Measurements from ENCODE around the gene MADD.

DNA sequence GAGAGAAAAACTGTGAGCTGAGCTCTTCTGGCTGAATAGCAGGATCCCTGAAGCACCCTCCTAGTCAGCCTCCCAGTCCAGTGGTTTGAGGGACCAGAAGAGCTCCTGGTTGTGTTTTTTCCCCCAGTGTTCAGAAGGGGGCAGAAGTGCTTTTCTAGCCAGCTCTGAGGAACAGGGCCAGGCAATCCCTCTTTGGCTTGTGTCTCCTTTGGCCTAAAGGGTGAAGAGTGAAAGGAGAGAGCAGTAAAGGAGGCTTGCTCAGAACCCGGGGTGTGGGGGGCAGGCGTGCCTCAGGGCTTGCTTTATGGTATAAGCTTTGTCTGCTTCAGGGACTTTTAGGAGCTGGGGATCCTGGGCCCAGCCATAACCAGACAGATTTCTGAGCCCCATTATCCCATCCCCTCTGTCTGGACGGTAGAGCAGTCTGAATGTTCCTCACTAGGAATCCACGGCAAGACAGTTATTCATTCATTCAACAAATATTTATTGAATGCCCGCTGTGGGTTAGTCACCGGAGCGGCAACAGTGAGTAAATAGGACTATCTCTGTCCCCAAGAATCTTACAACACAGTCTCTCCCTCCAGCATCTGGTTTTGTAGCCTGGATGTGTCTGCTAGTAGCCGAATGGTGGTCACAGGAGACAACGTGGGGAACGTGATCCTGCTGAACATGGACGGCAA is 35.8 kb upstream of the MADD start:
- TF ChIP-seq, protein P1, sequence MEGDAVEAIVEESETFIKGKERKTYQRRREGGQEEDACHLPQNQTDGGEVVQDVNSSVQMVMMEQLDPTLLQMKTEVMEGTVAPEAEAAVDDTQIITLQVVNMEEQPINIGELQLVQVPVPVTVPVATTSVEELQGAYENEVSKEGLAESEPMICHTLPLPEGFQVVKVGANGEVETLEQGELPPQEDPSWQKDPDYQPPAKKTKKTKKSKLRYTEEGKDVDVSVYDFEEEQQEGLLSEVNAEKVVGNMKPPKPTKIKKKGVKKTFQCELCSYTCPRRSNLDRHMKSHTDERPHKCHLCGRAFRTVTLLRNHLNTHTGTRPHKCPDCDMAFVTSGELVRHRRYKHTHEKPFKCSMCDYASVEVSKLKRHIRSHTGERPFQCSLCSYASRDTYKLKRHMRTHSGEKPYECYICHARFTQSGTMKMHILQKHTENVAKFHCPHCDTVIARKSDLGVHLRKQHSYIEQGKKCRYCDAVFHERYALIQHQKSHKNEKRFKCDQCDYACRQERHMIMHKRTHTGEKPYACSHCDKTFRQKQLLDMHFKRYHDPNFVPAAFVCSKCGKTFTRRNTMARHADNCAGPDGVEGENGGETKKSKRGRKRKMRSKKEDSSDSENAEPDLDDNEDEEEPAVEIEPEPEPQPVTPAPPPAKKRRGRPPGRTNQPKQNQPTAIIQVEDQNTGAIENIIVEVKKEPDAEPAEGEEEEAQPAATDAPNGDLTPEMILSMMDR (IDR thresholded peaks at IDR 0.05): peak in 11 of 12 donors; percentile 19 to 59 (median 36)
- no peak for TF ChIP-seq POLR2A (IDR thresholded peaks at IDR 0.05)

Data from heart left ventricle (tissue), 13 donors.